GM23338 (cell line): ENCODE data around the gene LTN1.
"Not testable (repeated sequence)": the region's sequence is repeated elsewhere in the genome, so short reads cannot be mapped to it uniquely, and the experiment has no call there.

ENCODE experiments used
- CTCF ChIP-seq, 2 experiments: fragments of 200-600 bp in 1 of 2; sonication (generic) in 1 of 2; conservative IDR thresholded peaks; 2 replicates each; pipeline versions ENCODE4 v1.5.1 to v1.6.1; 2016 to 2017; ENCODE audit warnings: antibody characterized with exemption in 2 of 2, low read depth in 2 of 2, mild to moderate bottlenecking in 2 of 2, moderate library complexity in 1 of 2
- EZH2 ChIP-seq: fragments of 200-600 bp; sonication (generic); IDR thresholded peaks from one replicate; pipeline ENCODE4 v1.8.0; 2017; ENCODE audit warnings: antibody characterized with exemption, mild to moderate bottlenecking, low read depth; ENCODE audit not compliant: unreplicated experiment
- EZH2phosphoT487 ChIP-seq: fragments of 200-600 bp; sonication (generic); IDR thresholded peaks from one replicate; pipeline ENCODE4 v1.8.1; 2018; ENCODE audit warnings: antibody characterized with exemption; ENCODE audit not compliant: unreplicated experiment
- POLR2AphosphoS5 ChIP-seq: IDR thresholded peaks from 2 replicates; pipeline ENCODE4 v1.6.1; 2016; ENCODE audit warnings: antibody characterized with exemption, low read depth

GRCh38 chr21:28988146-28988545 is 4.5 kb downstream of the LTN1 start:
- TF ChIP-seq EZH2; CTCF (conservative IDR thresholded peaks at IDR 0.05; ENCODE audit: low read depth in 2 of 2); POLR2AphosphoS5; EZH2phosphoT487: not testable (repeated sequence)
